ENCODE measurements around the gene ZNF554.

Gene ZNF554

DNA sequence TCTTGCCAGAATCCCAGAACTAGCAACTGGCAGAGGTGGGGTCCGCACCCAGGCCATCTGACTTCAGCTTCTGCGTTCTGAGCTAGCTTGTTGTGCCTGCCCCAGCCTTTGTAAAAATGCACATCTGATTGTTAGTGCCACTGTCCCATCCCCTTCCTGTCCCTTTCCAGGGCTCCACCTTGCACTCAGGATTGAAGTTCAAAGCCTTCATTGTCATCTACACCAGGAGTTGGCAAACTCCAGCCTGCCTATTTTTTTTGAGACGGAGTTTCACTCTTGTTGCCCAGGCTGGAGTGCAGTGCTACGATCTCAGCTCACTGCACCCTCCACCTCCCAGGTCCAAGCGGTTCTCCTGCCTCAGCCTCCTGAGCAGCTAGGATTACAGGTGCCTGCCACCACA, 31.4 kb upstream of the ZNF554 start:
- Histone ChIP-seq H3K79me2 (ENCODE audit: low read length) (peaks cover 75% of the 10 kb centered on the region), H4K20me1 (ENCODE audit: insufficient read depth, low read length) (peaks cover 9% of the 10 kb centered on the region; the same call in 1 of the 2 replicates), H3K27ac (ENCODE audit: low read length) (no peak overlapping the region), H3K4me3 (ENCODE audit: low read length) (no peak overlapping the region), H3K27me3 (ENCODE audit: low read depth, low read length) (no peaks in the 10 kb centered on the region), H3K4me1 (ENCODE audit: low read length) (peaks cover 11% of the 10 kb centered on the region), H3K9ac (ENCODE audit: low read length) (no peak overlapping the region), H3K9me3 (ENCODE audit: insufficient read depth, low read length) (no peaks in the 10 kb centered on the region), H3K4me2 (ENCODE audit: low read length) (no peak overlapping the region), H2AFZ (ENCODE audit: low read depth, low read length) (no peak overlapping the region), H3K36me3 (replicated peaks; ENCODE audit: low read depth, low read length) (peaks cover 43% of the 10 kb centered on the region)
- TF ChIP-seq EZH2phosphoT487 (IDR thresholded peaks at IDR 0.05; ENCODE audit: low read depth), result no peak
- TF ChIP-seq, protein P1, sequence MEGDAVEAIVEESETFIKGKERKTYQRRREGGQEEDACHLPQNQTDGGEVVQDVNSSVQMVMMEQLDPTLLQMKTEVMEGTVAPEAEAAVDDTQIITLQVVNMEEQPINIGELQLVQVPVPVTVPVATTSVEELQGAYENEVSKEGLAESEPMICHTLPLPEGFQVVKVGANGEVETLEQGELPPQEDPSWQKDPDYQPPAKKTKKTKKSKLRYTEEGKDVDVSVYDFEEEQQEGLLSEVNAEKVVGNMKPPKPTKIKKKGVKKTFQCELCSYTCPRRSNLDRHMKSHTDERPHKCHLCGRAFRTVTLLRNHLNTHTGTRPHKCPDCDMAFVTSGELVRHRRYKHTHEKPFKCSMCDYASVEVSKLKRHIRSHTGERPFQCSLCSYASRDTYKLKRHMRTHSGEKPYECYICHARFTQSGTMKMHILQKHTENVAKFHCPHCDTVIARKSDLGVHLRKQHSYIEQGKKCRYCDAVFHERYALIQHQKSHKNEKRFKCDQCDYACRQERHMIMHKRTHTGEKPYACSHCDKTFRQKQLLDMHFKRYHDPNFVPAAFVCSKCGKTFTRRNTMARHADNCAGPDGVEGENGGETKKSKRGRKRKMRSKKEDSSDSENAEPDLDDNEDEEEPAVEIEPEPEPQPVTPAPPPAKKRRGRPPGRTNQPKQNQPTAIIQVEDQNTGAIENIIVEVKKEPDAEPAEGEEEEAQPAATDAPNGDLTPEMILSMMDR (IDR thresholded peaks at IDR 0.05; ENCODE audit: low read depth, low read length), result no peak

GRCh38 chr19:2790194-2790556, 29.5 kb upstream of the ZNF554 start:
- peaks cover 81% of the 10 kb centered on the region for H3K79me2 ChIP-seq (ENCODE audit: low read length)
- peaks cover 4% of the 10 kb centered on the region; the same call in 1 of the 2 replicates for H3K4me1 ChIP-seq (ENCODE audit: low read length)
- no peak overlapping the region for H3K9ac ChIP-seq (ENCODE audit: low read length)
- H3K27ac ChIP-seq (ENCODE audit: low read length), result no peak overlapping the region
- no peaks in the 10 kb centered on the region for H3K27me3 ChIP-seq (ENCODE audit: low read depth, low read length)
- no peak overlapping the region for H3K4me2 ChIP-seq (ENCODE audit: low read length)
- no peak for TF ChIP-seq EZH2phosphoT487 (IDR thresholded peaks at IDR 0.05; ENCODE audit: low read depth)
- TF ChIP-seq, protein P1 (IDR thresholded peaks at IDR 0.05; ENCODE audit: low read depth, low read length), result no peak
- peaks cover 9% of the 10 kb centered on the region; the same call in 1 of the 2 replicates for H4K20me1 ChIP-seq (ENCODE audit: insufficient read depth, low read length)
- no peaks in the 10 kb centered on the region for H3K9me3 ChIP-seq (ENCODE audit: insufficient read depth, low read length)
- no peak overlapping the region for H3K4me3 ChIP-seq (ENCODE audit: low read length)
- no peak overlapping the region for H2AFZ ChIP-seq (ENCODE audit: low read depth, low read length)
- H3K36me3 ChIP-seq (replicated peaks; ENCODE audit: low read depth, low read length), result peaks cover 57% of the 10 kb centered on the region

- Histone ChIP-seq H3K36me3 (replicated peaks; ENCODE audit: low read depth, low read length) (peaks cover 63% of the 10 kb centered on the region), H3K9ac (ENCODE audit: low read length) (no peak overlapping the region), H4K20me1 (ENCODE audit: insufficient read depth, low read length) (peaks cover 9% of the 10 kb centered on the region; the same call in 1 of the 2 replicates), H3K4me1 (ENCODE audit: low read length) (peaks cover 4% of the 10 kb centered on the region; the same call in 1 of the 2 replicates), H3K27me3 (ENCODE audit: low read depth, low read length) (no peaks in the 10 kb centered on the region), H3K4me2 (ENCODE audit: low read length) (no peak overlapping the region), H3K27ac (ENCODE audit: low read length) (no peak overlapping the region), H3K9me3 (ENCODE audit: insufficient read depth, low read length) (no peaks in the 10 kb centered on the region), H2AFZ (ENCODE audit: low read depth, low read length) (no peak overlapping the region), H3K79me2 (ENCODE audit: low read length) (peaks cover 77% of the 10 kb centered on the region), H3K4me3 (ENCODE audit: low read length) (no peak overlapping the region)
- TF ChIP-seq, protein P1 (IDR thresholded peaks at IDR 0.05; ENCODE audit: low read depth, low read length), result no peak
- TF ChIP-seq EZH2phosphoT487 (IDR thresholded peaks at IDR 0.05; ENCODE audit: low read depth), result no peak
Observed at GRCh38 chr19:2790557-2791271, 29.0 kb upstream of the ZNF554 start.

GRCh38 chr19:2791440-2791839, 28.2 kb upstream of the ZNF554 start:
- H3K36me3 ChIP-seq (replicated peaks; ENCODE audit: low read depth, low read length), result peaks cover 70% of the 10 kb centered on the region
- H3K27ac ChIP-seq (ENCODE audit: low read length), result no peak overlapping the region
- H3K4me2 ChIP-seq (ENCODE audit: low read length), result no peak overlapping the region
- TF ChIP-seq EZH2phosphoT487 (IDR thresholded peaks at IDR 0.05; ENCODE audit: low read depth), result no peak
- TF ChIP-seq, protein P1 (IDR thresholded peaks at IDR 0.05; ENCODE audit: low read depth, low read length), result no peak
- peaks cover 9% of the 10 kb centered on the region; the same call in 1 of the 2 replicates for H4K20me1 ChIP-seq (ENCODE audit: insufficient read depth, low read length)
- peaks cover 69% of the 10 kb centered on the region for H3K79me2 ChIP-seq (ENCODE audit: low read length)
- H3K9ac ChIP-seq (ENCODE audit: low read length), result no peak overlapping the region
- H3K4me3 ChIP-seq (ENCODE audit: low read length), result no peak overlapping the region
- no peaks in the 10 kb centered on the region for H3K9me3 ChIP-seq (ENCODE audit: insufficient read depth, low read length)
- H3K4me1 ChIP-seq (ENCODE audit: low read length), result peaks cover 1% of the 10 kb centered on the region; the same call in 1 of the 2 replicates
- no peaks in the 10 kb centered on the region for H3K27me3 ChIP-seq (ENCODE audit: low read depth, low read length)
- H2AFZ ChIP-seq (ENCODE audit: low read depth, low read length), result no peak overlapping the region
